ENCODE data around the gene VPS39. TPM values are rescaled to one million over a fixed set of nuclear protein-coding genes. Genes with fewer than 3 reads are reported as not detected.
A peak's percentile ranks its signal among the peaks of the same experiment; 100 is the strongest.

Gene VPS39
- total RNA-seq, 2 experiments from 2014 or later: 76.8 to 82.3 TPM

DNA sequence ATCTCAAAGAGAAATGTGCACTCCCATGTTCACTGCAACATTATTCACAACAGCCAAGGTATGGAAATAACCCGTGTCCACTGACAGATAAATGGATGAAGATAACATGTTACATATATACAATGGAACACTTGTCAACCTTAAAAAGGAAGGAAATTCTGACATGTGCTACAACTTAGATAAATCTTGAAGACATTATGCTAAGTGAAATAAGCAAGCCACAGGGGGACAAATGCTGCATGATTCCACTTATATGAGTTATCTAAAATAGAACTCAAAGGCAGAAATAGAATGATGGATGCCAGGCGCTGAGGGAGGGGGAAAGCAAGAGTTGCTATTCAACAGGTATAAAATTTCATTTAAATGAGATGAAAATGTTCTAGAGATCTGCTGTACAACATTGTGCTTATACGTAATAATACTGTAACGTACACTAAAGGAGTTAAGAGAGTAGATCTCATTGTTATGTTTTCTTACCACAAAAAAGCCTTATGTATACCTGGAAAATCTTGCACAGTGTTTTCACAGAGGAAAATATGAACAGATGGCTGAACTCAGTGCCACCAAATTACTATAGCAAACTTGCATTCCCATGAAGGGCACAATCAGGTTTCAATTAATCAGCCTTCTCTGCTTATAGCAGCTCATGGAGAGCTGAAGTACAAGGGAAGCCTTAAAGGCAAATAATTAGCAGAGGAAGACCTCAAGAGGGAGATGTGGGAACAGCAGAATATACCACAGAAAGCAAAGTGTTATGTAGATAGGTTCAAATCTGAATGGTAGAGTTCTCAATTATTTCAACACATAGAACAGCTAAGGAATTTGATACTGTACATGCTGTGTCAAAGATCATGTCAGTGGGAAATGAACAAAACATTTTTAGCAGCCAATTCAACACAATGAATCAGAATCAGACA is 8.1 kb upstream of the VPS39 start:
- no peak overlapping the region for H3K27ac Mint-ChIP-seq
- H3K9me3 Mint-ChIP-seq: no peaks in the 10 kb centered on the region

GRCh38 chr15:42214600-42214999 is 6.5 kb upstream of the VPS39 start:
- H3K27me3 Mint-ChIP-seq: no peaks in the 10 kb centered on the region
- H3K27ac Mint-ChIP-seq: no peak overlapping the region

More for the DNA sequence above, 8.1 kb upstream of the VPS39 start:
- ChIA-PET CTCF (interaction anchor here (0.7 kb wide), 1 partner anchor 23 kb away, joined by 4 read pairs; no protein-coding TSS in a partner anchor), POLR2A (interaction anchor here (0.6 to 1.8 kb wide), 2 partner anchors 8 to 14 kb away, joined by 5 read pairs; partner anchors contain the start of gene VPS39)
- Mint-ChIP-seq H3K27me3 (no peaks in the 10 kb centered on the region), H3K4me1 (peaks cover 7% of the 10 kb centered on the region), H3K4me3 (no peak overlapping the region), H3K36me3 (ENCODE audit: low read depth) (peaks cover 56% of the 10 kb centered on the region)
- no peak for DNase-seq

DNA sequence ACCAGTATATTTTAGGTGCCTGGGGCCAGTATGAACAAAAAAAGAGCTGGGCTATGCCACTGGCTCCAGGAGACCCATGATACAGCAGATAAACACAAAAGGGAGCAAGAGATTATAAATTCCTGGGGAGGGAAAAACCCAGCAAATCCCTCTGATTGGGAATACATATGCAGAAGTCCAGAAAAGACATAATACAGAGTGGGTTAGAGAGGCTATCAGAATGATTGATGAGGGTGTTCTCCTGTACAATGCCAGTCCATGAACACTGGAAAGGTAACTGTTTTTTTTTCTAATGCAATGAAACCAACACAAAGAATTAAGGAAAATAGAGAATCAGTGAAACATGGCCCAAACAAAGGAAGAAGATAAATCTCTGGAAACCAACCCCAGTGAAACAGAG is 5.4 kb upstream of the VPS39 start:
- Mint-ChIP-seq H3K27me3 (no peaks in the 10 kb centered on the region), H3K36me3 (ENCODE audit: low read depth) (peaks cover 51% of the 10 kb centered on the region), H3K4me1 (peaks cover 7% of the 10 kb centered on the region), H3K27ac (no peak overlapping the region), H3K9me3 (no peaks in the 10 kb centered on the region), H3K4me3 (no peak overlapping the region)
- ChIA-PET CTCF (no interaction called here), POLR2A (no interaction called here)
- DNase-seq: no peak

More at GRCh38 chr15:42214600-42214999, 6.5 kb upstream of the VPS39 start:
- Mint-ChIP-seq H3K4me3 (no peak overlapping the region), H3K4me1 (peaks cover 7% of the 10 kb centered on the region), H3K9me3 (no peaks in the 10 kb centered on the region), H3K36me3 (ENCODE audit: low read depth) (peaks cover 56% of the 10 kb centered on the region)
- POLR2A ChIA-PET: no interaction called here
- CTCF ChIA-PET: no interaction called here
- no peak for DNase-seq

DNA sequence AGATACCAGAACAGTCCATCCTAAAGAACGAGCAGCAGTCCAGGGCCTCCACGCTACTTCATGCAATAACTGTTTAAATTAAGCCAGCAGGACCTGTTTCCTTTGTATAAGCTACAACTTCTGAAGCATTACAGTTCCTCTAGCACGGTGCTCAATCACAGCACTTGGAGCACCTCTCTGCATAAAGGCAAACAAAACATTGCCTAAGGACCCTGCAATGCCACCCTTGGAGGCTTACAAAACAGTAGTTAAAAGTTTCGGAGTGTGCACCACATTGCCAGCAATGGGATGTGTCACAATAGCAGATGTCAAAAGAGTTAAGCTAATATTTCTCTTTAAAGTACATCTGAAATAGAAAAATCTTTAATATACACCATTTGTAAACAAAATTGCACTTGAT is 2.6 kb upstream of the VPS39 start:
- no peaks in the 10 kb centered on the region for H3K27me3 Mint-ChIP-seq
- H3K4me1 Mint-ChIP-seq: peaks cover 28% of the 10 kb centered on the region
- ChIA-PET POLR2A (interaction anchor here (0.6 to 1.6 kb wide), 2 partner anchors 63 to 1497 kb away, joined by 4 read pairs; partner anchors contain the start of genes GANC and TMEM87A), CTCF (no interaction called here)
- H3K36me3 Mint-ChIP-seq (ENCODE audit: low read depth): peaks cover 37% of the 10 kb centered on the region
- H3K27ac Mint-ChIP-seq: no peak overlapping the region
- no peaks in the 10 kb centered on the region for H3K9me3 Mint-ChIP-seq
- no peak for DNase-seq
- H3K4me3 Mint-ChIP-seq: no peak overlapping the region

DNA sequence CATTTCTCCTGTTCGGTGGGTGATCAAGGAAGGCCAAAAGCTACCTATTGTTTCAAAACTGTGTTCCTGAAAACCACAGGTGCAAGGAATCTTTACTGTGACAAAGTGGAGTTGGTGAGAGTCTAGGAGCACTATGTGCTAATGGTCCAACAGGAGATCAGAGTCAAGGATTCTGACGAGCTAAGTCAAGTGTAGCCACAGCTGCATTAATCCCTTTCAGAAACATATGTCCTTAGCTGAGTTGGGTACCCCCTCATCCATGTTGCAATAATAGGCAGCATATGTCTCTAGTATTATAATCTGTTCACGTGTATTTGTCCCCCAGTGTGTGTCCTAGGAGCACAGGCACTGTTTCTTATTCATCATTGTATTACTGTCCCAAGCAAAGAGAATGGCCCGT is 1.7 kb downstream of the VPS39 start:
- CTCF ChIA-PET: no interaction called here
- peaks cover 23% of the 10 kb centered on the region for H3K36me3 Mint-ChIP-seq (ENCODE audit: low read depth)
- DNase-seq: no peak
- POLR2A ChIA-PET: interaction anchor here (1.4 to 3.2 kb wide), 6 partner anchors 8 to 369 kb away, joined by 3 to 35 read pairs (median 10); partner anchors contain the start of genes GANC, STARD9 and TMEM87A
- H3K4me1 Mint-ChIP-seq: peaks cover 30% of the 10 kb centered on the region
- no peaks in the 10 kb centered on the region for H3K27me3 Mint-ChIP-seq
- H3K4me3 Mint-ChIP-seq: peak overlapping the region; percentile 49
- no peak overlapping the region for H3K27ac Mint-ChIP-seq
- H3K9me3 Mint-ChIP-seq: no peaks in the 10 kb centered on the region

- Mint-ChIP-seq H3K4me1 (peaks cover 36% of the 10 kb centered on the region), H3K4me3 (no peak overlapping the region), H3K36me3 (ENCODE audit: low read depth) (peaks cover 23% of the 10 kb centered on the region), H3K27ac (no peak overlapping the region), H3K9me3 (no peaks in the 10 kb centered on the region), H3K27me3 (no peaks in the 10 kb centered on the region)
- POLR2A ChIA-PET: interaction anchor here (1.0 kb wide), 1 partner anchor 902 kb away, joined by 3 read pairs; the partner anchor contains the start of gene UBR1
- DNase-seq: no peak
- CTCF ChIA-PET: no interaction called here
Observed at GRCh38 chr15:42203891-42204290, 4.2 kb downstream of the VPS39 start.

- POLR2A ChIA-PET: interaction anchor here (0.6 kb wide), 1 partner anchor 13 kb away, joined by 5 read pairs; no protein-coding TSS in a partner anchor
- Mint-ChIP-seq H3K4me3 (no peak overlapping the region), H3K27ac (no peak overlapping the region), H3K27me3 (no peaks in the 10 kb centered on the region), H3K9me3 (no peaks in the 10 kb centered on the region), H3K36me3 (ENCODE audit: low read depth) (peaks cover 29% of the 10 kb centered on the region), H3K4me1 (peaks cover 32% of the 10 kb centered on the region)
- CTCF ChIA-PET: no interaction called here
- no peak for DNase-seq
Observed at GRCh38 chr15:42202653-42203052, 5.5 kb downstream of the VPS39 start.

- Mint-ChIP-seq H3K27me3 (no peaks in the 10 kb centered on the region), H3K4me1 (peaks cover 25% of the 10 kb centered on the region), H3K36me3 (ENCODE audit: low read depth) (peaks cover 38% of the 10 kb centered on the region), H3K27ac (no peak overlapping the region), H3K9me3 (no peaks in the 10 kb centered on the region), H3K4me3 (no peak overlapping the region)
- no peak for DNase-seq
- CTCF ChIA-PET: no interaction called here
- POLR2A ChIA-PET: no interaction called here
Observed at GRCh38 chr15:42201801-42202200, 6.3 kb downstream of the VPS39 start.

GRCh38 chr15:42199126-42199525 is 9.0 kb downstream of the VPS39 start:
- ChIA-PET POLR2A (interaction anchor here (0.6 kb wide), 1 partner anchor 8 kb away, joined by 3 read pairs; no protein-coding TSS in a partner anchor), CTCF (no interaction called here)
- Mint-ChIP-seq H3K27ac (no peak overlapping the region), H3K27me3 (no peaks in the 10 kb centered on the region), H3K4me3 (no peak overlapping the region), H3K9me3 (peaks cover 5% of the 10 kb centered on the region), H3K36me3 (ENCODE audit: low read depth) (peaks cover 53% of the 10 kb centered on the region), H3K4me1 (peaks cover 14% of the 10 kb centered on the region)
- DNase-seq: no peak

GRCh38 chr15:42198516-42198915 is 9.6 kb downstream of the VPS39 start:
- Mint-ChIP-seq H3K9me3 (peaks cover 5% of the 10 kb centered on the region), H3K27ac (no peak overlapping the region), H3K36me3 (ENCODE audit: low read depth) (peaks cover 58% of the 10 kb centered on the region), H3K4me1 (peaks cover 18% of the 10 kb centered on the region), H3K4me3 (no peak overlapping the region), H3K27me3 (no peaks in the 10 kb centered on the region)
- CTCF ChIA-PET: no interaction called here
- POLR2A ChIA-PET: interaction anchor here (0.6 kb wide), 1 partner anchor 9 kb away, joined by 3 read pairs; no protein-coding TSS in a partner anchor
- DNase-seq: no peak

- DNase-seq: no peak
- CTCF ChIA-PET: no interaction called here
- no peaks in the 10 kb centered on the region for H3K27me3 Mint-ChIP-seq
- peaks cover 5% of the 10 kb centered on the region for H3K9me3 Mint-ChIP-seq
- POLR2A ChIA-PET: no interaction called here
- peaks cover 73% of the 10 kb centered on the region for H3K36me3 Mint-ChIP-seq (ENCODE audit: low read depth)
- peaks cover 40% of the 10 kb centered on the region for H3K4me1 Mint-ChIP-seq
- no peak overlapping the region for H3K4me3 Mint-ChIP-seq
- no peak overlapping the region for H3K27ac Mint-ChIP-seq
Observed at GRCh38 chr15:42194513-42194912, 13.6 kb downstream of the VPS39 start.

- H3K9me3 Mint-ChIP-seq: peaks cover 5% of the 10 kb centered on the region
- ChIA-PET CTCF (interaction anchor here (0.6 kb wide), 1 partner anchor 23 kb away, joined by 4 read pairs; no protein-coding TSS in a partner anchor), POLR2A (no interaction called here)
- no peak for DNase-seq
- H3K27me3 Mint-ChIP-seq: no peaks in the 10 kb centered on the region
- H3K4me3 Mint-ChIP-seq: no peak overlapping the region
- H3K4me1 Mint-ChIP-seq: peaks cover 40% of the 10 kb centered on the region
- peak overlapping the region; percentile 38 for H3K27ac Mint-ChIP-seq
- H3K36me3 Mint-ChIP-seq (ENCODE audit: low read depth): peaks cover 72% of the 10 kb centered on the region
Observed at GRCh38 chr15:42193383-42193782, 14.7 kb downstream of the VPS39 start.

DNA sequence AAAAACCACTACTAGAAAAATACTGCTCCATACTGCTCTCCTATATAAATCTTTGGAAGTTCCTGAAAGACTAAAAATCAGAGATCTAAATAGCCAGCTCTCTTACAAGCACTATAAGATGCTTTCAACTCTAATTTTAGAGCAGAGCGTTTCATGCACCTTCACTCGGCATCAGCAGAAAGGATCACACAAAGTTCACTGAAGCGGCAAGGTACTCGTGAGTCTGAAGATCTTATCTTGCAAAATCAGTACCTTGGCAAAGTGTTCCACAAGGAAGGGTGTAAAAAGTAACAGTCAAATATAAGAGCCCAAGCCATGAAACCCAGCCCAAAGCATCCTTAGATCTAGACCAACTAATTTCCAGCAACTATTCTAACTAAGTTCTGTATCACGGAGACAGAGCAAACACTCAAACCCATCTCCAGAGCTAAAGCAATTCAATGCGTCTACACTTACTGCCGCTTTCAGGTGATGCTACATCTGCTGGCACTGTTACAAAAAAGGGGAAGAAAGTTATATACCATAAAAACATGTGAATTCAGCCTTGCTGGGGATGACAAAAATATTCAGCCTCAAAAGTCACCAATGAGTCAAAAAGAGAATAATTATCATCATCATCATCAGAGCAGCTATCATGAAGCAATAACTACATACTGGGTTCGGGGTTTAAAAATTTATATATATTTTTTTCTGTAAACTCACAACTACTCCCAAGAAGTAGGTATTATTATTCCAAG is 16.3 kb downstream of the VPS39 start:
- DNase-seq: no peak
- H3K36me3 Mint-ChIP-seq (ENCODE audit: low read depth): peaks cover 73% of the 10 kb centered on the region
- H3K4me3 Mint-ChIP-seq: no peak overlapping the region
- ChIA-PET POLR2A (interaction anchor here (1.2 to 1.4 kb wide), 2 partner anchors 16 to 17 kb away, joined by 5 to 8 read pairs; partner anchors contain the start of gene VPS39), CTCF (interaction anchor here (0.6 to 0.7 kb wide), 2 partner anchors 9 to 45 kb away, joined by 3 to 4 read pairs; no protein-coding TSS in a partner anchor)
- peaks cover 40% of the 10 kb centered on the region for H3K4me1 Mint-ChIP-seq
- no peak overlapping the region for H3K27ac Mint-ChIP-seq
- peaks cover 5% of the 10 kb centered on the region for H3K9me3 Mint-ChIP-seq
- H3K27me3 Mint-ChIP-seq: no peaks in the 10 kb centered on the region

Data from activated CD4-positive, alpha-beta memory T cell treated with anti-CD3 and anti-CD28 coated beads, Interleukin-2, amount 10 ng/mL, durations not matched to agents 7 days and 5 days (primary cell).